ENCODE measurements around the gene STAMBPL1. TPM values are rescaled to one million over a fixed set of nuclear protein-coding genes. Genes with fewer than 3 reads are reported as not detected.

The STAMBPL1 gene
- total and polyA plus RNA-seq, 2 donors (not counting 1 experiment from before 2014, with no cell fraction given), result 45.6 to 72.5 TPM

- H3K9me3 ChIP-seq (ENCODE audit: control insufficient read depth, insufficient read depth, low read depth, low read length), result no peaks in the 10 kb centered on the region
- TF ChIP-seq EZH2 (IDR thresholded peaks at IDR 0.05; ENCODE audit: low read length, missing control alignments), result no peak
- TF ChIP-seq CTCF (conservative IDR thresholded peaks at IDR 0.05 in 1 of 2, IDR thresholded peaks at IDR 0.05 in 1 of 2; ENCODE audit: low read depth in 1 of 2, low read length in 2 of 2), result no peak
- peaks cover 8% of the 10 kb centered on the region for H3K4me1 ChIP-seq (ENCODE audit: control insufficient read depth, extremely low read depth, insufficient read depth, low read length)
- H4K20me1 ChIP-seq (ENCODE audit: control insufficient read depth, extremely low read depth, insufficient read depth, low read length), result no peaks in the 10 kb centered on the region
- no peak overlapping the region for H3K4me3 ChIP-seq (replicated peaks in 1 of 4; ENCODE audit: control extremely low read depth in 1 of 4, insufficient read depth in 1 of 4, low read depth in 3 of 4, low read length in 4 of 4)
- no peak overlapping the region for H3K9ac ChIP-seq (ENCODE audit: insufficient read depth, low read length)
- peak overlapping the region; percentile 8 for H3K27ac ChIP-seq (ENCODE audit: insufficient read depth, low read length)
- DNase-seq (ENCODE audit: low read depth in 2 of 2), result peak in 1 of 2 donors; percentile 78
- peak overlapping the region; percentile 44 for H3K4me2 ChIP-seq (ENCODE audit: extremely low read depth, insufficient read depth, low read length)
- H3K27me3 ChIP-seq (ENCODE audit: control insufficient read depth, insufficient read depth, low read length), result no peaks in the 10 kb centered on the region
- H2AFZ ChIP-seq (ENCODE audit: low read length), result no peak overlapping the region
- peaks cover 8% of the 10 kb centered on the region for H3K36me3 ChIP-seq (ENCODE audit: control insufficient read depth, insufficient read depth, low read length)
- H3K79me2 ChIP-seq (ENCODE audit: control insufficient read depth, insufficient read depth, low read length), result no peaks in the 10 kb centered on the region
These were observed 33.1 kb downstream of the STAMBPL1 start for GRCh38 chr10:88913127-88913526.

- Histone ChIP-seq H3K4me1 (ENCODE audit: control insufficient read depth, extremely low read depth, insufficient read depth, low read length) (peaks cover 8% of the 10 kb centered on the region), H3K9ac (ENCODE audit: insufficient read depth, low read length) (no peak overlapping the region), H3K27me3 (ENCODE audit: control insufficient read depth, insufficient read depth, low read length) (no peaks in the 10 kb centered on the region), H4K20me1 (ENCODE audit: control insufficient read depth, extremely low read depth, insufficient read depth, low read length) (no peaks in the 10 kb centered on the region), H3K4me2 (ENCODE audit: extremely low read depth, insufficient read depth, low read length) (no peak overlapping the region), H3K36me3 (ENCODE audit: control insufficient read depth, insufficient read depth, low read length) (peaks cover 8% of the 10 kb centered on the region), H3K27ac (ENCODE audit: insufficient read depth, low read length) (no peak overlapping the region), H3K79me2 (ENCODE audit: control insufficient read depth, insufficient read depth, low read length) (no peaks in the 10 kb centered on the region), H3K9me3 (ENCODE audit: control insufficient read depth, insufficient read depth, low read depth, low read length) (no peaks in the 10 kb centered on the region), H2AFZ (ENCODE audit: low read length) (no peak overlapping the region), H3K4me3 (replicated peaks in 1 of 4; ENCODE audit: control extremely low read depth in 1 of 4, insufficient read depth in 1 of 4, low read depth in 3 of 4, low read length in 4 of 4) (no peak overlapping the region)
- no peak for TF ChIP-seq CTCF (conservative IDR thresholded peaks at IDR 0.05 in 1 of 2, IDR thresholded peaks at IDR 0.05 in 1 of 2; ENCODE audit: low read depth in 1 of 2, low read length in 2 of 2)
- TF ChIP-seq EZH2 (IDR thresholded peaks at IDR 0.05; ENCODE audit: low read length, missing control alignments), result no peak
- no peak for DNase-seq (ENCODE audit: low read depth in 2 of 2)
These were observed 33.7 kb downstream of the STAMBPL1 start for GRCh38 chr10:88913788-88914187.

GRCh38 chr10:88915781-88916180 is 35.7 kb downstream of the STAMBPL1 start:
- no peaks in the 10 kb centered on the region for H3K79me2 ChIP-seq (ENCODE audit: control insufficient read depth, insufficient read depth, low read length)
- H3K4me3 ChIP-seq (replicated peaks in 1 of 4; ENCODE audit: control extremely low read depth in 1 of 4, insufficient read depth in 1 of 4, low read depth in 3 of 4, low read length in 4 of 4), result no peak overlapping the region
- no peak for TF ChIP-seq CTCF (conservative IDR thresholded peaks at IDR 0.05 in 1 of 2, IDR thresholded peaks at IDR 0.05 in 1 of 2; ENCODE audit: low read depth in 1 of 2, low read length in 2 of 2)
- no peak for TF ChIP-seq EZH2 (IDR thresholded peaks at IDR 0.05; ENCODE audit: low read length, missing control alignments)
- H3K36me3 ChIP-seq (ENCODE audit: control insufficient read depth, insufficient read depth, low read length), result peaks cover 8% of the 10 kb centered on the region
- no peaks in the 10 kb centered on the region for H3K27me3 ChIP-seq (ENCODE audit: control insufficient read depth, insufficient read depth, low read length)
- no peak overlapping the region for H3K9ac ChIP-seq (ENCODE audit: insufficient read depth, low read length)
- no peaks in the 10 kb centered on the region for H4K20me1 ChIP-seq (ENCODE audit: control insufficient read depth, extremely low read depth, insufficient read depth, low read length)
- H3K4me1 ChIP-seq (ENCODE audit: control insufficient read depth, extremely low read depth, insufficient read depth, low read length), result peaks cover 12% of the 10 kb centered on the region
- H3K27ac ChIP-seq (ENCODE audit: insufficient read depth, low read length), result no peak overlapping the region
- H2AFZ ChIP-seq (ENCODE audit: low read length), result no peak overlapping the region
- H3K4me2 ChIP-seq (ENCODE audit: extremely low read depth, insufficient read depth, low read length), result no peak overlapping the region
- no peak for DNase-seq (ENCODE audit: low read depth in 2 of 2)
- no peaks in the 10 kb centered on the region for H3K9me3 ChIP-seq (ENCODE audit: control insufficient read depth, insufficient read depth, low read depth, low read length)
